Activated CD8-positive, alpha-beta T cell treated with anti-CD3 and anti-CD28 coated beads for 36 hours (primary cell): ENCODE data around the gene EEIG2. TPM values are rescaled to one million over a fixed set of nuclear protein-coding genes. Genes with fewer than 3 reads are reported as not detected.

Source experiments
- ATAC-seq: fragments of 200-7000 bp; cut with Tn5 transposase; one replicate; pipeline ENCODE4 v1.10.0; 2021; ENCODE audit warnings: mild to moderate bottlenecking, moderate library complexity
- CTCF ChIA-PET: fragments of 350-600 bp; sonication (Branson Sonifier 250); formaldehyde crosslinking; loops from one replicate; lab custom pipeline; 2021; ENCODE audit warnings: antibody characterized with exemption; lab: Charles Lee
- POLR2A ChIA-PET: fragments of 350-600 bp; sonication (Branson Sonifier 250); formaldehyde crosslinking; loops from one replicate; lab custom pipeline; 2021; ENCODE audit warnings: antibody characterized with exemption; lab: Charles Lee
- DNase-seq: peaks from one replicate; pipeline ENCODE4 v3.0.0-alpha.2; 2020
- H3K27ac Mint-ChIP-seq: one replicate; pipeline ENCODE4 v1.8.0; 2021; ENCODE audit warnings: mild to moderate bottlenecking, mixed read lengths
- H3K27me3 Mint-ChIP-seq: one replicate; pipeline ENCODE4 v1.8.0; 2021; ENCODE audit warnings: mixed read lengths
- H3K36me3 Mint-ChIP-seq: one replicate; pipeline ENCODE4 v1.8.0; 2021; ENCODE audit warnings: low read depth, mixed read lengths
- H3K4me1 Mint-ChIP-seq: one replicate; pipeline ENCODE4 v1.8.0; 2021; ENCODE audit warnings: low read depth, mixed read lengths
- H3K4me3 Mint-ChIP-seq: one replicate; pipeline ENCODE4 v1.8.0; 2021; ENCODE audit warnings: mild to moderate bottlenecking, moderate library complexity, mixed read lengths
- H3K9me3 Mint-ChIP-seq: one replicate; pipeline ENCODE4 v1.8.0; 2021; ENCODE audit warnings: mixed read lengths
- intact Hi-C: fragments of 100-400 bp; cut with micrococcal nuclease; formaldehyde crosslinking; loops from one replicate; pipeline ENCODE4 v1.10.0; 2022
- total RNA-seq, 2 experiments: library from RNA; stranded (reverse); gene quantifications; one replicate each; pipeline ENCODE4 v1.2.3, GENCODE V29; 2021
- TF ChIP-seq, protein P1 (sequence below): fragments of 200-600 bp; IDR thresholded peaks from one replicate; pipeline ENCODE4 v1.8.0; 2022; ENCODE audit warnings: antibody characterized with exemption, mild to moderate bottlenecking

Gene EEIG2
- total RNA-seq, 2 experiments from 2014 or later: 10.4 to 12.6 TPM

DNA sequence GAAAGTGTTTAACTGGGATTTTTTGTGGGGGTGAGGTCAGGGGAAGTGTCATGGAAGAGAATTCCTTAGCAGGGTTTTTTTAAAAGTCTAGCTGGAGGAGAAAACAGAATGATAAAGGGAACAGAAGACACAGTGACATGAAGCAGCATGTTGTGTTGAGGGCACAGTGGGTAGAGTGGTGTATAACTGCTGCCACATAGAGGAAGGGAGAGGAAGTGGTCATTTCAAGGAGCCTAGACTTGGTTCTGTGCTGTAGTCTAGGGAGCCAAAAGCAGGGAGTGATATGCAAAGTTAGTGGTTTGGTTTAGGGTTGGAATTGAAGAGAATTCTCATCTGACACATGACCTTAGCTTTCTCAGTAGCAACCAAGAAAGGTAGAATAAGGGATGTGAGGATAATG is 10.2 kb downstream of the EEIG2 start:
- CTCF ChIA-PET: interaction anchor here (0.6 to 3.2 kb wide), 13 partner anchors 8 to 91 kb away, joined by 3 to 46 read pairs (median 3); partner anchors contain the start of genes EEIG2 and HENMT1
- ATAC-seq (peak; percentile 96), DNase-seq (peak; percentile 47)
- H3K9me3 Mint-ChIP-seq: peaks cover 2% of the 10 kb centered on the region
- TF ChIP-seq, protein P1, sequence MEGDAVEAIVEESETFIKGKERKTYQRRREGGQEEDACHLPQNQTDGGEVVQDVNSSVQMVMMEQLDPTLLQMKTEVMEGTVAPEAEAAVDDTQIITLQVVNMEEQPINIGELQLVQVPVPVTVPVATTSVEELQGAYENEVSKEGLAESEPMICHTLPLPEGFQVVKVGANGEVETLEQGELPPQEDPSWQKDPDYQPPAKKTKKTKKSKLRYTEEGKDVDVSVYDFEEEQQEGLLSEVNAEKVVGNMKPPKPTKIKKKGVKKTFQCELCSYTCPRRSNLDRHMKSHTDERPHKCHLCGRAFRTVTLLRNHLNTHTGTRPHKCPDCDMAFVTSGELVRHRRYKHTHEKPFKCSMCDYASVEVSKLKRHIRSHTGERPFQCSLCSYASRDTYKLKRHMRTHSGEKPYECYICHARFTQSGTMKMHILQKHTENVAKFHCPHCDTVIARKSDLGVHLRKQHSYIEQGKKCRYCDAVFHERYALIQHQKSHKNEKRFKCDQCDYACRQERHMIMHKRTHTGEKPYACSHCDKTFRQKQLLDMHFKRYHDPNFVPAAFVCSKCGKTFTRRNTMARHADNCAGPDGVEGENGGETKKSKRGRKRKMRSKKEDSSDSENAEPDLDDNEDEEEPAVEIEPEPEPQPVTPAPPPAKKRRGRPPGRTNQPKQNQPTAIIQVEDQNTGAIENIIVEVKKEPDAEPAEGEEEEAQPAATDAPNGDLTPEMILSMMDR: peak; percentile 62
- H3K27me3 Mint-ChIP-seq: no peaks in the 10 kb centered on the region
- POLR2A ChIA-PET: interaction anchor here (1.0 to 1.6 kb wide), 3 partner anchors 10 to 123 kb away, joined by 3 to 4 read pairs (median 3); partner anchors contain the start of gene EEIG2
- H3K4me1 Mint-ChIP-seq: peaks cover 9% of the 10 kb centered on the region
- intact Hi-C loops: loop anchor here (2.0 kb wide), 1 partner anchor 19 kb away; no protein-coding TSS in a partner anchor
- H3K4me3 Mint-ChIP-seq: no peak overlapping the region
- no peak overlapping the region for H3K27ac Mint-ChIP-seq
- peaks cover 2% of the 10 kb centered on the region for H3K36me3 Mint-ChIP-seq

DNA sequence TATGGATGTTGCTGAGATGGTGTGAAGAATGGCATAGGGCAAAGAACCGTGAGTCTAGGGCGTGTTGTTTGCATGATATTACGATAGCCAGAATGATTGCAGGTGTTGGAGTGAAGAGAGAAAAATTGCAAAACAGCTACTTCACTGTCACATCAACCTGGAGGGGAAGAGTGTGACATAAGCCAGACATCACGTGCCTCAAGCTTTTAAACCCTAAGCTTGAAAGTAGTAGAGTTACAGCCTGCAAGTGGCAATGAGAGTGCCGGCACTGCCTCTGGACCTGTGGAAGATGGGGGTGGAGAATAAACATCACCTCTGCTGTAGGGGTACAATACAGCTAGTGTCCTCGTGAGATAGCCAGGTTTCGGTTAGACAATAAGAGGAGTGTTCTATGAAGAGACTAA is 11.1 kb downstream of the EEIG2 start:
- no peak for ATAC-seq

DNA sequence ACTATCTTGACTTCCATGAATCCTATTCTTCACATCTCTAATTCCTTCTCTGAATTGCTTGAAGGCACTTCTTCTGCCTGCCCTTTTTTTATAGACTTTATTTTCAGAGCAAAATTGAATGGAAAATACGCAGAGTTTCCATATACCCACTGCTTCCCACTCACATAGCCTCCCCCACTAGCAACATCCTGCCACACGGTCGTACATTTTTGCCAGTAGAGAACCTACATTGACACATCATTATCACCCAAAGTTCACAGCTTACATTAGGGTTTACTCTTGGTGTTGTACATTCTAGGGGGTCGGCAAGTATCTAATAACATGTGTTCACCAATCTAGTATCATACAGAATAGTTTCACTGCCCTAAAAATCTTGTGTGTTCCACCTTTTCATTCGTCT is 12.3 kb downstream of the EEIG2 start:
- intact Hi-C loops: no loop called here
- Mint-ChIP-seq H3K9me3 (peaks cover 2% of the 10 kb centered on the region), H3K27ac (no peak overlapping the region), H3K36me3 (peaks cover 8% of the 10 kb centered on the region), H3K4me1 (peaks cover 12% of the 10 kb centered on the region), H3K4me3 (no peak overlapping the region), H3K27me3 (no peaks in the 10 kb centered on the region)
- TF ChIP-seq, protein P1: no peak
- ATAC-seq (peak; percentile 44), DNase-seq (peak; percentile 48)
- POLR2A ChIA-PET: no interaction called here
- CTCF ChIA-PET: interaction anchor here (1.2 kb wide), 1 partner anchor 13 kb away, joined by 4 read pairs; no protein-coding TSS in a partner anchor

More for the DNA sequence above, 11.1 kb downstream of the EEIG2 start:
- Mint-ChIP-seq H3K36me3 (peaks cover 8% of the 10 kb centered on the region), H3K4me1 (peaks cover 14% of the 10 kb centered on the region), H3K4me3 (no peak overlapping the region), H3K9me3 (peaks cover 2% of the 10 kb centered on the region), H3K27me3 (no peaks in the 10 kb centered on the region), H3K27ac (no peak overlapping the region)
- TF ChIP-seq, protein P1: no peak
- ChIA-PET POLR2A (interaction anchor here (1.3 to 1.6 kb wide), 2 partner anchors 10 to 123 kb away, joined by 3 to 4 read pairs; partner anchors contain the start of gene EEIG2), CTCF (interaction anchor here (0.7 to 3.2 kb wide), 9 partner anchors 9 to 90 kb away, joined by 3 to 46 read pairs (median 4); partner anchors contain the start of genes EEIG2 and HENMT1)
- DNase-seq: no peak
- intact Hi-C loops: loop anchor here (2.0 kb wide), 1 partner anchor 18 kb away; no protein-coding TSS in a partner anchor

DNA sequence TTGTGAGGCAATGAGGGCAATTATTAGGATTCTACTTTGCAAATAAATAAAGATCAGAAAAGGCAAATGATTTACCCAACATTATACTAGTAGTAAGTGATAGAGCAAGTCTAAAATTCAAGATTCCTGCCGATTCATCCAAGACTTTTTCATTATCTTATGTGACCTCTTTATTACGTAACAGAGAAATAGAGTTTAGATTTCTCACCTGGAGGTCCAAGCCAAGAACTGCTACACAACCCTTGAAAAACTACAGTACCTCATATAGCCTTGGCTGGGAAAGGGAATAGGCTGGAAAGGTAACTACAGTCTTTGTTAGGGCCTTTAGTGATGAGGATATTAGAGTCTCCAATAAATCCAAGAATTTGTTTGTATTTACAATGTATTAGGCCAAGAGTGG is 13.3 kb downstream of the EEIG2 start:
- ChIA-PET CTCF (interaction anchor here (1.2 kb wide), 1 partner anchor 12 kb away, joined by 4 read pairs; no protein-coding TSS in a partner anchor), POLR2A (no interaction called here)
- TF ChIP-seq, protein P1: no peak
- DNase-seq: no peak
- intact Hi-C loops: no loop called here
- peaks cover 8% of the 10 kb centered on the region for H3K36me3 Mint-ChIP-seq
- H3K9me3 Mint-ChIP-seq: peaks cover 2% of the 10 kb centered on the region
- peaks cover 12% of the 10 kb centered on the region for H3K4me1 Mint-ChIP-seq
- no peaks in the 10 kb centered on the region for H3K27me3 Mint-ChIP-seq
- H3K27ac Mint-ChIP-seq: no peak overlapping the region
- no peak overlapping the region for H3K4me3 Mint-ChIP-seq
- ATAC-seq: no peak

DNA sequence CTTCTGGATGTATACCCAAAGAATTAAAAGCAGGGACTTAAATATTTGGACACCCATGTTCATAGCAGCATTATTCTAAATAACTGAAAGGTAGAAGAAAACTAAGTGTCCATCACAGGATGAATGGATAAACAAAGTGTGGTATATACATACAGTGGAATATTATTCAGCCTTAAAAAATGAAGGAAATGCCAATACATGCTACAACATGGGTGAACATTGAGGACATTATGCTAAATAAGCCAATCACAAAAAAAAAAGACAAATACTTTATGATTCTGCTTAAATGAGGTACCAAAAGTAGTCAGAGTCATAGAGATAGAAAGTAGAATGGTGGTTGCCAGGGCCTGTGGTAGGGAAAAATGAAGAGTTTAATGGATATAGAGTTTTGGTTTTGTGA is 14.1 kb downstream of the EEIG2 start:
- Mint-ChIP-seq H3K27ac (no peak overlapping the region), H3K4me3 (no peak overlapping the region), H3K4me1 (peaks cover 11% of the 10 kb centered on the region), H3K27me3 (no peaks in the 10 kb centered on the region), H3K9me3 (peaks cover 4% of the 10 kb centered on the region), H3K36me3 (peaks cover 10% of the 10 kb centered on the region)
- ChIA-PET CTCF (interaction anchor here (2.4 kb wide), 1 partner anchor 14 kb away, joined by 18 read pairs; the partner anchor contains the start of gene EEIG2), POLR2A (no interaction called here)
- no peak for ATAC-seq
- no peak for DNase-seq
- intact Hi-C loops: no loop called here
- TF ChIP-seq, protein P1: no peak
